CD14-positive monocyte (primary cell): ENCODE results near the gene SULT2B1. TPM values are rescaled to one million over a fixed set of nuclear protein-coding genes. Genes with fewer than 3 reads are reported as not detected.

Source experiments
- DNase-seq, 3 donors: peaks; one replicate each; pipeline ENCODE4 v3.0.0-alpha.2; 2011 to 2022
- H2AFZ ChIP-seq: 2 replicates; pipeline ENCODE4 v1.6.0; 2012; ENCODE audit warnings: mild to moderate bottlenecking, low read depth, low read length, inconsistent platforms; ENCODE audit not compliant: insufficient read depth, poor library complexity, severe bottlenecking
- H3K27ac ChIP-seq, 2 donors: 1 replicate in 1 of 2; 2 replicates in 1 of 2; pipeline ENCODE4 v1.5.1; 2012 to 2013; ENCODE audit warnings: low read length in 2 of 2, control low read depth in 1 of 2, inconsistent platforms in 1 of 2, low read depth in 1 of 2, mild to moderate bottlenecking in 1 of 2
- H3K27me3 ChIP-seq, 2 donors: one replicate each; pipeline versions ENCODE4 v1.6.0 to v1.6.1; 2011 to 2013; ENCODE audit warnings: low read length in 2 of 2; ENCODE audit not compliant: control insufficient read depth in 2 of 2, insufficient read depth in 2 of 2
- H3K36me3 ChIP-seq, 2 donors: replicated peaks in 1 of 2; 1 replicate in 1 of 2; 2 replicates in 1 of 2; pipeline versions ENCODE4 v1.5.1 to v1.6.1; 2012 to 2013; ENCODE audit warnings: low read length in 2 of 2, control low read depth in 1 of 2, inconsistent platforms in 1 of 2, mild to moderate bottlenecking in 1 of 2; ENCODE audit not compliant: insufficient read depth in 2 of 2, control insufficient read depth in 1 of 2
- H3K4me1 ChIP-seq, 2 donors: 1 replicate in 1 of 2; 2 replicates in 1 of 2; pipeline versions ENCODE4 v1.5.1 to v1.6.1; 2012 to 2013; ENCODE audit warnings: low read length in 2 of 2, control low read depth in 1 of 2, inconsistent platforms in 1 of 2, mild to moderate bottlenecking in 1 of 2, moderate library complexity in 1 of 2; ENCODE audit not compliant: insufficient read depth in 2 of 2, control insufficient read depth in 1 of 2
- H3K4me2 ChIP-seq: replicated peaks from 2 replicates; pipeline ENCODE3; 2012; ENCODE audit warnings: low read length, moderate library complexity, mild to moderate bottlenecking; ENCODE audit not compliant: poor library complexity, severe bottlenecking; ENCODE audit errors: extremely low read depth
- H3K4me3 ChIP-seq, 3 experiments: fragments of 200-600 bp in 1 of 3; sonication (generic) in 1 of 3; replicated peaks in 1 of 3; 1 replicate in 2 of 3; 2 replicates in 1 of 3; pipeline ENCODE4 v1.5.1; 2011 to 2013; ENCODE audit warnings: low read length in 3 of 3, mild to moderate bottlenecking in 3 of 3, control low read depth in 2 of 3, low read depth in 2 of 3, inconsistent platforms in 1 of 3, moderate library complexity in 1 of 3
- H3K79me2 ChIP-seq: 2 replicates; pipeline ENCODE4 v1.6.0; 2012; ENCODE audit warnings: mild to moderate bottlenecking, control low read depth, inconsistent platforms, low read length, moderate library complexity; ENCODE audit not compliant: insufficient read depth
- H3K9ac ChIP-seq: 2 replicates; pipeline ENCODE4 v1.6.0; 2017; ENCODE audit warnings: low read length, mild to moderate bottlenecking; ENCODE audit not compliant: insufficient read depth, poor library complexity, severe bottlenecking
- H3K9me3 ChIP-seq, 2 donors: replicated peaks in 1 of 2; 1 replicate in 1 of 2; 2 replicates in 1 of 2; pipeline versions ENCODE4 v1.5.1 to v1.6.1; 2012 to 2013; ENCODE audit warnings: low read length in 2 of 2, control low read depth in 1 of 2; ENCODE audit not compliant: control insufficient read depth in 1 of 2, insufficient read depth in 1 of 2
- H4K20me1 ChIP-seq: 2 replicates; pipeline ENCODE4 v1.6.0; 2012; ENCODE audit warnings: mild to moderate bottlenecking, low read length, control low read depth, moderate library complexity; ENCODE audit not compliant: insufficient read depth
- H3K27ac Mint-ChIP-seq, 7 donors: one replicate each; pipeline ENCODE4 v1.8.0; 2020; ENCODE audit warnings: mild to moderate bottlenecking in 7 of 7, mixed read lengths in 7 of 7, moderate library complexity in 6 of 7, inconsistent platforms in 2 of 7
- H3K27me3 Mint-ChIP-seq, 3 donors: one replicate each; pipeline ENCODE4 v1.8.0; 2021 to 2022; ENCODE audit warnings: low read depth in 3 of 3, mild to moderate bottlenecking in 3 of 3, mixed read lengths in 3 of 3, moderate library complexity in 3 of 3, inconsistent platforms in 1 of 3
- H3K36me3 Mint-ChIP-seq, 2 donors: one replicate each; pipeline ENCODE4 v1.8.0; 2020; ENCODE audit warnings: mixed read lengths in 2 of 2, inconsistent platforms in 1 of 2, mild to moderate bottlenecking in 1 of 2
- H3K4me1 Mint-ChIP-seq: one replicate; pipeline ENCODE4 v1.8.0; 2020; ENCODE audit warnings: mild to moderate bottlenecking, mixed read lengths
- H3K4me3 Mint-ChIP-seq, 2 donors: one replicate each; pipeline ENCODE4 v1.8.0; 2020; ENCODE audit warnings: mild to moderate bottlenecking in 2 of 2, mixed read lengths in 2 of 2, moderate library complexity in 1 of 2
- H3K9me3 Mint-ChIP-seq, 7 donors: one replicate each; pipeline ENCODE4 v1.8.0; 2020 to 2022; ENCODE audit warnings: mixed read lengths in 7 of 7, mild to moderate bottlenecking in 6 of 7, moderate library complexity in 6 of 7, inconsistent platforms in 2 of 7
- WGBS: methylation state at CpG from one replicate; pipeline ENCODE4 v1.1.5; 2013; ENCODE audit warnings: missing lambda C conversion rate; ENCODE audit not compliant: insufficient coverage; 5-methylcytosine and 5-hydroxymethylcytosine counted together
- intact Hi-C, 2 donors: fragments of 100-400 bp; cut with micrococcal nuclease; formaldehyde crosslinking; loops; one replicate each; pipeline versions ENCODE4 v1.15.0 to v1.15.1; 2023
- polyA plus RNA-seq, 3 donors: library from polyadenylated mRNA; depleted of rRNA in 1 of 3; unstranded in 2 of 3; stranded (reverse) in 1 of 3; fragments of 300-500 nt in 2 of 3; fragments of >200 nt in 1 of 3; fragmentation: Illumina TruSeq in 2 of 3; gene quantifications; 1 replicate in 2 of 3; 2 replicates in 1 of 3; pipeline ENCODE4 v1.2.3, GENCODE V29; 2012 to 2021
- TF ChIP-seq, protein P1 (sequence below): fragments of 200-600 bp; IDR thresholded peaks from one replicate; pipeline ENCODE4 v1.8.0; 2022; ENCODE audit warnings: antibody characterized with exemption, mild to moderate bottlenecking

SULT2B1 gene
- polyA plus RNA-seq, 3 donors = 0.09 to 0.40 TPM; not detected in 1

DNA sequence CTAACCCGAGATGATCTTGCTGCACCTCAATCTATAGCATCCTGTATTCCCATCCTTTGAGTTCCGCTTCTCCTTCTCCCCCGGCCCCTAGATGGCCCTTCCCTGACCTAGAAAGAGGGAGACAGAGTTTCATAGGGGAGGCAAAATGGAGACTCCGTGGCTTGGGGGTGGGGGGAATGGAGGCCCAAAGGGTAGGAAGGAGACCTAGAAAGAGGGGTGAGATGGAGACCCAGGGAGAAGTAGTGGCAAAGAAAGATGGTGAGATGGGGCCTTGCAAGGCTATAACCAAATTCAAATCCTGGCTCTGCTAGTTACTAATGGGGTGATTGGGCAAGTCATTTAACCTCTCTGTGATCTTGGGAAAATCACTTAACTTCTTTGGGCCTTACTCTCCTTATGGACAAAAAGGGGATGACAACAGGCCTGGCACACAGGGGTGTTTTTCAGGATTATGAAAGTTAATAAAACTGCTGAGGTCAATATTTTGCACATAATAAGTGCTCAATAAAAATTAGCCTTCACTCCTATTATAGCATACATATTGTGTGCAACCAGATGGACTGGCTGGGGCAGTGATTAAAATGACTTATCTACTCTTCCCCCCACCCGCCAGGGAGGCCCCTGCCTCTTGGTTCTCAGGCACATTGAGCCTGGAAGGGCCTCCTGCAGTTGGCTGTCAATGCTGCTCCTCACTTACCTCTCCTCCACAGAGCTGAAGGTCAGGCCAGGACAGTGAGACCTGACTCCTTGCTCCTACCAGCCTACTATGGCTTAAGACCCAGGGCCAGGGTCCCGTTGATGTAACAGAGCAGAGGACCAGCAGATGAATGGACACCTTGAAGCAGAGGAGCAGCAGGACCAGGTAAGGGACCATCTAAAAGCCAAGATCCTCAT is 68.0 kb downstream of the SULT2B1 start:
- peaks cover 27 to 33% of the 10 kb centered on the region in 2 donors for H3K36me3 Mint-ChIP-seq
- peaks cover 29% of the 10 kb centered on the region in 2 donors for H3K36me3 ChIP-seq
- no peaks in the 10 kb centered on the region for H3K27me3 ChIP-seq
- WGBS = 57% methylated on average over 3 of the region's 6 CpGs
- intact Hi-C loops = loop anchor here (2.0 kb wide), 1 partner anchor 15 kb away; no protein-coding TSS in a partner anchor
- H3K27me3 Mint-ChIP-seq = no peaks in the 10 kb centered on the region
- peaks cover 0 to 3% (median 0%) of the 10 kb centered on the region in 7 donors for H3K9me3 Mint-ChIP-seq
- TF ChIP-seq, protein P1, sequence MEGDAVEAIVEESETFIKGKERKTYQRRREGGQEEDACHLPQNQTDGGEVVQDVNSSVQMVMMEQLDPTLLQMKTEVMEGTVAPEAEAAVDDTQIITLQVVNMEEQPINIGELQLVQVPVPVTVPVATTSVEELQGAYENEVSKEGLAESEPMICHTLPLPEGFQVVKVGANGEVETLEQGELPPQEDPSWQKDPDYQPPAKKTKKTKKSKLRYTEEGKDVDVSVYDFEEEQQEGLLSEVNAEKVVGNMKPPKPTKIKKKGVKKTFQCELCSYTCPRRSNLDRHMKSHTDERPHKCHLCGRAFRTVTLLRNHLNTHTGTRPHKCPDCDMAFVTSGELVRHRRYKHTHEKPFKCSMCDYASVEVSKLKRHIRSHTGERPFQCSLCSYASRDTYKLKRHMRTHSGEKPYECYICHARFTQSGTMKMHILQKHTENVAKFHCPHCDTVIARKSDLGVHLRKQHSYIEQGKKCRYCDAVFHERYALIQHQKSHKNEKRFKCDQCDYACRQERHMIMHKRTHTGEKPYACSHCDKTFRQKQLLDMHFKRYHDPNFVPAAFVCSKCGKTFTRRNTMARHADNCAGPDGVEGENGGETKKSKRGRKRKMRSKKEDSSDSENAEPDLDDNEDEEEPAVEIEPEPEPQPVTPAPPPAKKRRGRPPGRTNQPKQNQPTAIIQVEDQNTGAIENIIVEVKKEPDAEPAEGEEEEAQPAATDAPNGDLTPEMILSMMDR = no peak
- H3K79me2 ChIP-seq = peaks cover 61% of the 10 kb centered on the region
- peak in 1 of 3 donors; percentile 52 for DNase-seq
- peak overlapping the region; percentile 92 to 94 for H3K4me3 Mint-ChIP-seq
- peak overlapping the region; percentile 93 to 99 (median 96) for H3K4me3 ChIP-seq
- H4K20me1 ChIP-seq = peaks cover 42% of the 10 kb centered on the region
- H2AFZ ChIP-seq = peak overlapping the region; percentile 86
- H3K4me1 ChIP-seq = peaks cover 71 to 77% of the 10 kb centered on the region in 2 donors
- no peaks in the 10 kb centered on the region for H3K9me3 ChIP-seq
- H3K4me2 ChIP-seq = peak overlapping the region; percentile 96
- H3K4me1 Mint-ChIP-seq = peaks cover 64% of the 10 kb centered on the region
- H3K9ac ChIP-seq = peak overlapping the region; percentile 93
- peak overlapping the region; percentile 95 to 99 (median 98) for H3K27ac Mint-ChIP-seq
- H3K27ac ChIP-seq = peak overlapping the region; percentile 82 to 93

DNA sequence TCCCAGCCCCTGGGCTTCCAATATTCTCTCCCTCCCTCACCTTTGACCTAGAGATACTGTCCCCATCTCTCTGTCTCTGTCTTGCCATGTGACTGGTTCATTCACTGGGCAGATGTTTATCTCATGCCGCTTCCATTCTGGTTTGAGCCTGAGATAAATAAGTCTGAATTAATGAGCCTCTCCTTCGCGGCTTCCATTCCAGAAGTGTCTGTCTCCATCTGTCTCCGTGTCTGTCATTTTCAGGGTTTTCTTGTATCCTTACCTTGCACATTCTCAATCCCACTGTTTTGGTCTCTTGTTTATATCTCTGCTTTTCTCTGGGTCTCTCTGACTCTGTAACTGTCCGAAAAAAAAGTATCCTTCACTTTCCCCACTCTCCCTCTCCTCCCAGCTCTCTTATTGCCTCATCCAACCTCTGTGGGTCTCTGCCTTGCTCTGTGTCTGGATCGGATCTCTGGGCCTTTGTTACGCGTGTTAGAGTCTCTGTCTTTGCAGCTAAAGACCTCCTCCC is 71.6 kb downstream of the SULT2B1 start:
- Histone ChIP-seq H3K9me3 (no peaks in the 10 kb centered on the region), H3K36me3 (peaks cover 6 to 20% of the 10 kb centered on the region in 2 donors), H3K27me3 (no peaks in the 10 kb centered on the region), H3K4me1 (peaks cover 60 to 63% of the 10 kb centered on the region in 2 donors), H2AFZ (peak overlapping the region; percentile 47), H3K27ac (peak overlapping the region in 1 of 2 donors; percentile 92), H3K4me3 (peak overlapping the region in 2 of 3 experiments; percentile 9 to 62), H4K20me1 (peaks cover 14% of the 10 kb centered on the region), H3K79me2 (peaks cover 36% of the 10 kb centered on the region), H3K9ac (no peak overlapping the region), H3K4me2 (peak overlapping the region; percentile 77)
- H3K27ac Mint-ChIP-seq = peak overlapping the region; percentile 90 to 98 (median 96)
- no peaks in the 10 kb centered on the region for H3K27me3 Mint-ChIP-seq
- peaks cover 53% of the 10 kb centered on the region for H3K4me1 Mint-ChIP-seq
- no peak for DNase-seq
- H3K4me3 Mint-ChIP-seq = peak overlapping the region; percentile 66 to 87
- intact Hi-C loops = no loop called here
- peaks cover 0 to 3% (median 0%) of the 10 kb centered on the region in 7 donors for H3K9me3 Mint-ChIP-seq
- TF ChIP-seq, protein P1 = no peak
- peaks cover 13 to 27% of the 10 kb centered on the region in 2 donors for H3K36me3 Mint-ChIP-seq
- WGBS = 42% methylated on average over 7 of the region's 8 CpGs
